ENCODE data around the gene TYW3.
"Not testable (repeated sequence)": the region's sequence is repeated elsewhere in the genome, so short reads cannot be mapped to it uniquely, and the experiment has no call there.

TYW3 gene

DNA sequence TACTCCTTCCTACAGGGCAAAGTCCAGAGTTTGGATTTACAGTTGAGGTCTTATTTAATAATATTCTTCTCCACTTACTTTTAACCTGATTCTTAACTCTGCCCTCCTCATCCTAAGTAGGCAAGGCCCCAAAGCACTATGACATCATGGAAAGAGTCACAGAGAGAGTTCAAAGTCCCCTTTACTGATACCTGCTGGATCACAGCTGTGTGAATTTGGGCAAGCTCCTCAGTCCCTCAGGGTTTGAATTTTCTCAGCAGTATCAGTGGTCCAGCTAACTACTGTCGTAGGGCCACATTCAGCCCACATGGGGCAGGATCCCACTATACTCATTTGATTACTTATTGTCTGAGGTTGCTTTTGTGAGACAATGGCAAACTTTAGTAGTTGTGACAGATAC lies 16.0 kb downstream of the TYW3 start:
- no peak for DNase-seq (ENCODE audit: insufficient read length, low spot score)
- TF ChIP-seq POU2F2 (IDR thresholded peaks at IDR 0.05; ENCODE audit: low read depth, low read length) = no peak
- TF ChIP-seq TAF1 (IDR thresholded peaks at IDR 0.05; ENCODE audit: low read depth, low read length) = no peak
- no peak for TF ChIP-seq PAX5 (IDR thresholded peaks at IDR 0.05; ENCODE audit: insufficient read depth, low read length, severe bottlenecking)
- no peak for TF ChIP-seq POLR2A (IDR thresholded peaks at IDR 0.05; ENCODE audit: low read depth, low read length)
- TF ChIP-seq SPI1 (IDR thresholded peaks at IDR 0.05; ENCODE audit: low read depth, low read length) = no peak
- TF ChIP-seq POLR2AphosphoS5 (IDR thresholded peaks at IDR 0.05; ENCODE audit: low read depth, low read length) = no peak
- FAIRE-seq = no peak

- DNase-seq (ENCODE audit: insufficient read length, low spot score) (no peak), FAIRE-seq (no peak)
- TF ChIP-seq PAX5 (IDR thresholded peaks at IDR 0.05; ENCODE audit: insufficient read depth, low read length, severe bottlenecking) (no peak), TAF1 (IDR thresholded peaks at IDR 0.05; ENCODE audit: low read depth, low read length) (no peak), POLR2A (IDR thresholded peaks at IDR 0.05; ENCODE audit: low read depth, low read length) (no peak), SPI1 (IDR thresholded peaks at IDR 0.05; ENCODE audit: low read depth, low read length) (no peak), POLR2AphosphoS5 (IDR thresholded peaks at IDR 0.05; ENCODE audit: low read depth, low read length) (no peak), POU2F2 (IDR thresholded peaks at IDR 0.05; ENCODE audit: low read depth, low read length) (no peak)
These were observed 20.2 kb downstream of the TYW3 start for GRCh38 chr1:74753104-74753503.

DNA sequence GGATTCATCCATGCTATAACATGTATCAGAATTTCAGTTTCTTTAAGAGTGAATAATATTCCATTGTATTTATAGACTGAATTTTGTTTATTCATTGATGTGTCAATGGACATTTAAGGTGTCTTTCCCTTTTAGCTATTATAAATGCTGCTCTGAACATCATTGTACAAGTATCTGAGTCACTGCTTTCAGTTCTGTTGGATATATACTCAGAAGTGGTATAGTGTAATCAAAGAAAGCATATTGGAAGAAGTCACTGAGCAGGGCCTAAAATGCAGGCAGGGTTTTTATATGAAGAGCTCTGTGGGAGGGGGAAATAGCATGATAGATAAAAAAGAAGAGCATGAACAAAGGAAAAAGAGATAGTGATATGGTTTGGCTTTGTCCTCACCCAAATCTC lies 22.5 kb downstream of the TYW3 start:
- no peak for TF ChIP-seq POLR2A (IDR thresholded peaks at IDR 0.05; ENCODE audit: low read depth, low read length)
- TF ChIP-seq SPI1 (IDR thresholded peaks at IDR 0.05; ENCODE audit: low read depth, low read length) = no peak
- TF ChIP-seq TAF1 (IDR thresholded peaks at IDR 0.05; ENCODE audit: low read depth, low read length) = no peak
- TF ChIP-seq POU2F2 (IDR thresholded peaks at IDR 0.05; ENCODE audit: low read depth, low read length) = no peak
- no peak for TF ChIP-seq PAX5 (IDR thresholded peaks at IDR 0.05; ENCODE audit: insufficient read depth, low read length, severe bottlenecking)
- no peak for TF ChIP-seq POLR2AphosphoS5 (IDR thresholded peaks at IDR 0.05; ENCODE audit: low read depth, low read length)
- DNase-seq (ENCODE audit: insufficient read length, low spot score) (no peak), FAIRE-seq (no peak)

- FAIRE-seq; DNase-seq (ENCODE audit: insufficient read length, low spot score): not testable (repeated sequence)
These were observed 23.7 kb downstream of the TYW3 start for GRCh38 chr1:74756650-74757049.

DNA sequence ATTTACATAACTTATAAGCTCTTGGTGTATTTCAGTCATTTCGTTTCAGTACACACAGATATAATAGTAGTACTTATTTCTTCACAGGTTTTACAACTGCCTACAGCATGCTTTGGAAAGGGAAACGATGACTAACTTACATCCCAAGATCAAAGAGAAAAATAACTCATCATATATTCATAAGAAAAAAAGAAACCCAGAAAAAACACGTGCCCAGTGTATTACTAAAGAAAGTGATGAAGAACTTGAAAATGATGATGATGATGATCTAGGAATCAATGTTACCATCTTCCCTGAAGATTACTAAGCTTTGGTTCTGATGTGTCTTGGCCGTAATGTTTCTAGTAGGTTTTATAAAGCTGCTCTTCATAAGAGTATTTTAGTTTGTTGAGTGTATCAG lies 30.9 kb downstream of the TYW3 start:
- DNase-seq (ENCODE audit: insufficient read length, low spot score) (no peak), FAIRE-seq (no peak)
- TF ChIP-seq POLR2AphosphoS5 (IDR thresholded peaks at IDR 0.05; ENCODE audit: low read depth, low read length) (no peak), SPI1 (IDR thresholded peaks at IDR 0.05; ENCODE audit: low read depth, low read length) (no peak), POLR2A (IDR thresholded peaks at IDR 0.05; ENCODE audit: low read depth, low read length) (no peak), POU2F2 (IDR thresholded peaks at IDR 0.05; ENCODE audit: low read depth, low read length) (no peak), PAX5 (IDR thresholded peaks at IDR 0.05; ENCODE audit: insufficient read depth, low read length, severe bottlenecking) (no peak), TAF1 (IDR thresholded peaks at IDR 0.05; ENCODE audit: low read depth, low read length) (no peak)

GRCh38 chr1:74766579-74766978 lies 33.6 kb downstream of the TYW3 start:
- no peak for FAIRE-seq

GRCh38 chr1:74767490-74767889 lies 34.5 kb downstream of the TYW3 start:
- no peak for FAIRE-seq
- no peak for TF ChIP-seq PAX5 (IDR thresholded peaks at IDR 0.05; ENCODE audit: insufficient read depth, low read length, severe bottlenecking)
- no peak for TF ChIP-seq POU2F2 (IDR thresholded peaks at IDR 0.05; ENCODE audit: low read depth, low read length)
- no peak for TF ChIP-seq POLR2A (IDR thresholded peaks at IDR 0.05; ENCODE audit: low read depth, low read length)
- no peak for TF ChIP-seq POLR2AphosphoS5 (IDR thresholded peaks at IDR 0.05; ENCODE audit: low read depth, low read length)
- no peak for DNase-seq (ENCODE audit: insufficient read length, low spot score)

More at GRCh38 chr1:74766579-74766978, 33.6 kb downstream of the TYW3 start:
- DNase-seq (ENCODE audit: insufficient read length, low spot score) = no peak
- TF ChIP-seq SPI1 (IDR thresholded peaks at IDR 0.05; ENCODE audit: low read depth, low read length) (no peak), TAF1 (IDR thresholded peaks at IDR 0.05; ENCODE audit: low read depth, low read length) (no peak), POLR2A (IDR thresholded peaks at IDR 0.05; ENCODE audit: low read depth, low read length) (no peak), POLR2AphosphoS5 (IDR thresholded peaks at IDR 0.05; ENCODE audit: low read depth, low read length) (no peak), POU2F2 (IDR thresholded peaks at IDR 0.05; ENCODE audit: low read depth, low read length) (no peak), PAX5 (IDR thresholded peaks at IDR 0.05; ENCODE audit: insufficient read depth, low read length, severe bottlenecking) (no peak)

DNA sequence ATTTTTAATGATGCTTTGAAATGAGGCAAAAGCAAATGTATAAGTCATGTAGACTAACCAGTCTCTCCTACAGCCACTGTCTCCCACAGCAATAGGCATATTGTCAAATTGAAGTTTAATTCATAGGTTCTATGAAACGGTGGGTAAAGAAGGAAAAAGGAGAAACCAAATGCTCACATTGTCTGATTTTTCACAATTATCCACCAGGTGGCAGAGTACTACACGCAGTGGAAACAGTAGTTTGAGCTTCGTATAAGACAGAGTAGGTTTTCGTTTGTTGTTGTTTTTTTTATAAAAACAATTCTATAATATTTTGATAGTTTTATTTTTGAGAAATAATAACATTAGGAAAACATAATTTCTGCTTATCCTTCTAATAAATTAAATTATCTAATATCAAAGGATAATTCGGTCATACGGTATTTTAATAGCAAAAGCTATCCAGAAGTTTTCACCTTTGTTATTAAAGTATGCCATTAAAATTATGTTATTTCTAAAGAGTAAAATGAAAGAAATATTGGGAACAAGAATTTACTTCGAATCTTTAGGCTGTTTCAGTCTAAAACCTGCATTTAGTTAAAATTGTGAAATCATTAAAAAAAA lies 39.1 kb downstream of the TYW3 start:
- FAIRE-seq (peak; percentile 87), DNase-seq (ENCODE audit: insufficient read length, low spot score) (no peak)
- TF ChIP-seq SPI1 (IDR thresholded peaks at IDR 0.05; ENCODE audit: low read depth, low read length) (no peak), POLR2AphosphoS5 (IDR thresholded peaks at IDR 0.05; ENCODE audit: low read depth, low read length) (no peak), POU2F2 (IDR thresholded peaks at IDR 0.05; ENCODE audit: low read depth, low read length) (no peak), TAF1 (IDR thresholded peaks at IDR 0.05; ENCODE audit: low read depth, low read length) (no peak)

DNA sequence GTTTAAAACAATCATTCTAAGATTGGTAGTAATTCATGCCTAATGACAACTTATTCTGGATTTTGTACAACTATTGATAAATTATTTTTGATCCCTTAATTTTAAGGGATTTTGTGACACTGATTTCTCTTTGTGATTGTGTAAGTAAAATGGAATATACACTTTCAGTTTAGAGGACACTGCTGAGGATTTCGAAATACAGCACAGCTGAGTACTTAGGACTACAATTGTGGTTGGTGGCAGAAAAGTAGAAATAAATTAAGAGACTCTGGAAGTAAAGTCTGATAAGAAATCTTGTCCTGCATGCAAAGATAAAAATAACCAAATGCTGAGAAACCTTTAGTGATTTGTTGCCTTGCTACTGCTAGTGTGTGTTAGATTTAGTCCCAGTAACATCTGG lies 40.0 kb downstream of the TYW3 start:
- FAIRE-seq (no peak), DNase-seq (ENCODE audit: insufficient read length, low spot score) (no peak)
- TF ChIP-seq PAX5 (IDR thresholded peaks at IDR 0.05; ENCODE audit: insufficient read depth, low read length, severe bottlenecking) (no peak), POLR2A (IDR thresholded peaks at IDR 0.05; ENCODE audit: low read depth, low read length) (no peak), TAF1 (IDR thresholded peaks at IDR 0.05; ENCODE audit: low read depth, low read length) (no peak), POLR2AphosphoS5 (IDR thresholded peaks at IDR 0.05; ENCODE audit: low read depth, low read length) (no peak), SPI1 (IDR thresholded peaks at IDR 0.05; ENCODE audit: low read depth, low read length) (no peak), POU2F2 (IDR thresholded peaks at IDR 0.05; ENCODE audit: low read depth, low read length) (no peak)

DNA sequence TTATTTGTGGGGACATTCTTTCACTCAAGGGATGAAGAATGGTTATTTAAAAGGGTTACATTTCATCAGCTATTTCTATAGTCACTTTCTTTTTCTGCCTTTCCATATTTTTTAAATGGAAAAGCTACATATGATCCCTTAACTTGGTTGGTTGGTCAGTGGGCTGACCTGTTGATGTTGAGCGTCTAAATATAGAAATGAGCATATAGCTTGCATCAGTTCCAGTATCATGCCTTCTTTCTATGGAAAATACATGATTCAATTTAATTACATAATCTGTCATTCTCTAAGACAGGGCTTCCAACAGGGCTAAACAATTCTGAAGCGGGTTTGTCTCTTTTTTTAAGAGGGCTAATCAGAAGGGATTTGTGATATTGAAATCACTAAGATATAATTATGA lies 40.6 kb downstream of the TYW3 start:
- FAIRE-seq = no peak
- TF ChIP-seq PAX5 (IDR thresholded peaks at IDR 0.05; ENCODE audit: insufficient read depth, low read length, severe bottlenecking) (no peak), POU2F2 (IDR thresholded peaks at IDR 0.05; ENCODE audit: low read depth, low read length) (no peak), TAF1 (IDR thresholded peaks at IDR 0.05; ENCODE audit: low read depth, low read length) (no peak), POLR2AphosphoS5 (IDR thresholded peaks at IDR 0.05; ENCODE audit: low read depth, low read length) (no peak), SPI1 (IDR thresholded peaks at IDR 0.05; ENCODE audit: low read depth, low read length) (no peak), POLR2A (IDR thresholded peaks at IDR 0.05; ENCODE audit: low read depth, low read length) (no peak)

More for the DNA sequence above, 40.6 kb downstream of the TYW3 start:
- no peak for DNase-seq (ENCODE audit: insufficient read length, low spot score)
